ENCODE results near the gene SEMG1.

- TF ChIP-seq, protein P1, sequence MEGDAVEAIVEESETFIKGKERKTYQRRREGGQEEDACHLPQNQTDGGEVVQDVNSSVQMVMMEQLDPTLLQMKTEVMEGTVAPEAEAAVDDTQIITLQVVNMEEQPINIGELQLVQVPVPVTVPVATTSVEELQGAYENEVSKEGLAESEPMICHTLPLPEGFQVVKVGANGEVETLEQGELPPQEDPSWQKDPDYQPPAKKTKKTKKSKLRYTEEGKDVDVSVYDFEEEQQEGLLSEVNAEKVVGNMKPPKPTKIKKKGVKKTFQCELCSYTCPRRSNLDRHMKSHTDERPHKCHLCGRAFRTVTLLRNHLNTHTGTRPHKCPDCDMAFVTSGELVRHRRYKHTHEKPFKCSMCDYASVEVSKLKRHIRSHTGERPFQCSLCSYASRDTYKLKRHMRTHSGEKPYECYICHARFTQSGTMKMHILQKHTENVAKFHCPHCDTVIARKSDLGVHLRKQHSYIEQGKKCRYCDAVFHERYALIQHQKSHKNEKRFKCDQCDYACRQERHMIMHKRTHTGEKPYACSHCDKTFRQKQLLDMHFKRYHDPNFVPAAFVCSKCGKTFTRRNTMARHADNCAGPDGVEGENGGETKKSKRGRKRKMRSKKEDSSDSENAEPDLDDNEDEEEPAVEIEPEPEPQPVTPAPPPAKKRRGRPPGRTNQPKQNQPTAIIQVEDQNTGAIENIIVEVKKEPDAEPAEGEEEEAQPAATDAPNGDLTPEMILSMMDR (IDR thresholded peaks at IDR 0.05) = no peak
- TF ChIP-seq EZH2 (IDR thresholded peaks at IDR 0.05; ENCODE audit: borderline replicate concordance, insufficient read depth, low read depth, low read length, poor library complexity, severe bottlenecking) = no peak
These were observed 3.1 kb downstream of the SEMG1 start for GRCh38 chr20:45209924-45210323.
